Peyer's patch (tissue), 4 donors: ENCODE data around the gene P2RY8. TPM values are rescaled to one million over a fixed set of nuclear protein-coding genes. Genes with fewer than 3 reads are reported as not detected.

Experiments
- DNase-seq, 3 donors: peaks; one replicate each; pipeline ENCODE4 v3.0.0-alpha.2; 2017 to 2019
- H3K27ac ChIP-seq, 4 donors: fragments of 200-600 bp; sonication (generic); one replicate each; pipeline ENCODE4 v1.5.1; 2016 to 2019
- H3K27me3 ChIP-seq, 2 donors: fragments of 200-600 bp; sonication (generic); one replicate each; pipeline ENCODE4 v1.5.1; 2019
- H3K36me3 ChIP-seq, 3 donors: fragments of 200-600 bp; sonication (generic); one replicate each; pipeline ENCODE4 v1.5.1; 2016 to 2019
- H3K4me1 ChIP-seq, 4 donors: fragments of 200-600 bp; sonication (generic); one replicate each; pipeline ENCODE4 v1.5.1; 2016 to 2019
- H3K4me3 ChIP-seq, 4 donors: fragments of 200-600 bp; sonication (generic); 1 replicate in 3 of 4; 2 replicates in 1 of 4; pipeline ENCODE4 v1.5.1; 2016 to 2019; ENCODE audit warnings: mild to moderate bottlenecking in 1 of 4
- H3K9me3 ChIP-seq, 4 donors: fragments of 200-600 bp; sonication (generic); one replicate each; pipeline ENCODE4 v1.5.1; 2016 to 2019; ENCODE audit warnings: mild to moderate bottlenecking in 1 of 4
- POLR2A ChIP-seq, 2 donors: fragments of 450-650 bp; IDR thresholded peaks; one replicate each; pipeline ENCODE4 v1.5.1; 2017; ENCODE audit warnings: antibody characterized with exemption in 2 of 2, mild to moderate bottlenecking in 2 of 2, moderate library complexity in 2 of 2
- total RNA-seq, 4 donors: library from RNA; depleted of rRNA; stranded (reverse); fragments of >200 nt; gene quantifications; one replicate each; pipeline ENCODE4 v1.1.0, GENCODE V29; 2016
- TF ChIP-seq, protein P1 (sequence below), 6 experiments: fragments of 450-650 bp in 4 of 6; fragments of 200-600 bp in 2 of 6; sonication (generic) in 1 of 6; IDR thresholded peaks; one replicate each; pipeline ENCODE4 v1.5.1; 2017 to 2019; ENCODE audit warnings: antibody characterized with exemption in 6 of 6, mild to moderate bottlenecking in 3 of 6, moderate library complexity in 1 of 6

Gene P2RY8
- total RNA-seq, 4 donors from 2014 or later, result 0.35 to 5.8 (median 1.2) TPM

DNA sequence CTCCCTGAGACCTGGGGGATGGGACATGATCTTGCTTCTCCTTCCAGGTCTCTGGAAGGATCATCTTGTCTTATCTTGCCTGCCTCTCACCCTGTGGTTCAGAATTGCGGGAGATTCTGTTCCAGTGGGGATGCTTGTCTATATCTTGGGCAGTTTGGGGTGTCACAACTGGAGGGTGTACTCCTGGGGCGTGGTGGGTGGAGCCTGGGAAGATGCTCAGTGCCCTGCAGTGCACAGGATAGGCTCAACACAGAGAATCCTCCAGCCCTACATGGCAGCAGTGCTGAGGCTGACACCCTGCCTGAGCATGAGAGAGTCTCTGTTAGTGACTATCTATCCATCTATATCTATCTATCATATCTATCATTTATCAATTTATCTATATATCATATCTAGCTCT, 7.7 kb downstream of the P2RY8 start:
- Histone ChIP-seq H3K36me3 (no peaks in the 10 kb centered on the region), H3K4me1 (peaks cover 0 to under 1% (median 0%) of the 10 kb centered on the region in 4 donors), H3K4me3 (no peak overlapping the region), H3K27me3 (no peaks in the 10 kb centered on the region), H3K27ac (no peak overlapping the region), H3K9me3 (no peaks in the 10 kb centered on the region)
- TF ChIP-seq POLR2A (IDR thresholded peaks at IDR 0.05), result no peak
- no peak for DNase-seq

DNA sequence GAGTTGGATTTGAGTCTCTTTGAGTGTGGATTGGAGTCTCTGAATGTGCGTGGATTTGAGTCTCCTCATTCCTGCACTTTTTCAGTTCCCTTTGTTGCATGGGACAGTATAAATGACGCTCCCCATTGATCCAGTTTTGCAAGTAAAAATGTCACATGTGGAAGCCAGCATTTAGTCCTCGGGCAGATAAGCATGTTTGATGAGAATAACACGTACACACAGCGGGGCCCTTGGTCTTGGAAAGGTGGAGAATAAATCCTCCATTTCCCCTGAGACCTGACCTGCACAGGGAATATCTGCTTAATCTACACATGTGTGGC, 8.1 kb downstream of the P2RY8 start:
- Histone ChIP-seq H3K4me3 (no peak overlapping the region), H3K27ac (no peak overlapping the region), H3K36me3 (no peaks in the 10 kb centered on the region), H3K9me3 (no peaks in the 10 kb centered on the region), H3K27me3 (no peaks in the 10 kb centered on the region), H3K4me1 (no peaks in the 10 kb centered on the region)
- no peak for DNase-seq
- TF ChIP-seq, protein P1, sequence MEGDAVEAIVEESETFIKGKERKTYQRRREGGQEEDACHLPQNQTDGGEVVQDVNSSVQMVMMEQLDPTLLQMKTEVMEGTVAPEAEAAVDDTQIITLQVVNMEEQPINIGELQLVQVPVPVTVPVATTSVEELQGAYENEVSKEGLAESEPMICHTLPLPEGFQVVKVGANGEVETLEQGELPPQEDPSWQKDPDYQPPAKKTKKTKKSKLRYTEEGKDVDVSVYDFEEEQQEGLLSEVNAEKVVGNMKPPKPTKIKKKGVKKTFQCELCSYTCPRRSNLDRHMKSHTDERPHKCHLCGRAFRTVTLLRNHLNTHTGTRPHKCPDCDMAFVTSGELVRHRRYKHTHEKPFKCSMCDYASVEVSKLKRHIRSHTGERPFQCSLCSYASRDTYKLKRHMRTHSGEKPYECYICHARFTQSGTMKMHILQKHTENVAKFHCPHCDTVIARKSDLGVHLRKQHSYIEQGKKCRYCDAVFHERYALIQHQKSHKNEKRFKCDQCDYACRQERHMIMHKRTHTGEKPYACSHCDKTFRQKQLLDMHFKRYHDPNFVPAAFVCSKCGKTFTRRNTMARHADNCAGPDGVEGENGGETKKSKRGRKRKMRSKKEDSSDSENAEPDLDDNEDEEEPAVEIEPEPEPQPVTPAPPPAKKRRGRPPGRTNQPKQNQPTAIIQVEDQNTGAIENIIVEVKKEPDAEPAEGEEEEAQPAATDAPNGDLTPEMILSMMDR (IDR thresholded peaks at IDR 0.05), result no peak
- TF ChIP-seq POLR2A (IDR thresholded peaks at IDR 0.05), result no peak

DNA sequence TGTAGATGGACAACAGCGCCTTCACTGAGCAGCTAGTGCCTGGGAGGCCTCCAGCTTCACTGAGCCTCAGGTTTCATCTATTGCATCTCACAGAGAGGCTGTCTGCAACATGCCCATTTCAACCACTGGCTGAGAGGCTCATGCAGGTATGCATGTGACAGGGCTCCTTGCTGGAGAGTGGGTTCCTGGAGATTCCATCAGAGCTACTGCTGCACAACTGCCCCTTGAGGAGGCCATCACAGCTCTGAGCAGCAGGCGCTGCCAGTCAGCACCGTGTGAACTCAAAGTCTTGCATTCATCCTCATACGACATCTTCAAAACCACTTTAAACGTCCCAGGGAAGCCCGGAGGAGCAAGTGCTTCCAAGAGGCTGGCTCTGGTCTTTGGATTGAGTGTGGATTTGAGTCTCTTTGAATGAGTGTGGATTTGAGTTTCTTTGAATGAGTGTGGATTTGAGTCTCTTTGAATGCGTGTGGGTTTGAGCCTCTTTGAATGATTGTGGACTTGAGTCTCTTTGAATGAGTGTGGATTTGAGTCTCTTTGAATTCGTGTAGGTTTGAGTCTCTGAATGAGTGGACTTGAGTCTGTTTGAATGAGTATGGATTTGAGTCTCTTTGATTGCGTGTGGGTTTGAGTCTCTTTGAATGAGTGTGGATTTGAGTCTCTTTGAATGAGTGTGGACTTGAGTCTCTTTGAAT, 8.7 kb downstream of the P2RY8 start:
- Histone ChIP-seq H3K27ac (no peak overlapping the region), H3K27me3 (no peaks in the 10 kb centered on the region), H3K9me3 (no peaks in the 10 kb centered on the region), H3K4me1 (no peaks in the 10 kb centered on the region), H3K36me3 (no peaks in the 10 kb centered on the region), H3K4me3 (no peak overlapping the region)
- DNase-seq, result no peak
- TF ChIP-seq POLR2A (IDR thresholded peaks at IDR 0.05), result no peak
- TF ChIP-seq, protein P1 (IDR thresholded peaks at IDR 0.05), result no peak

DNA sequence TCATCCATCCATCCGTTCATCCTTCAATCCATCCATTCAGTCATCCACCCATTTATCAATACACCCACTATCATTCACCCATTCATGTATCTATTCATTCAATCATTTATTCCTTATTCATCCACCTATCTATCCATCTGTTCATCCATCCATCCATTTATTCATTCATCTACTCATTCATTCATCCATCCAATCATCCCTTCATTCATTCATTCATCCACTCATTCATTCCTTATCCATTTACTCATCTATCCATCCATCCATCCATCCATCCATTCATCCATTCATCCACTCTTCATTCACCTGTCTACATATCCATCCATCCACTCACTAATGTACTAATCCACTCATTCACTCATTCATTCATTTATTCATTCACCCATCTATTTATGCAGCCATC, 9.5 kb downstream of the P2RY8 start:
- Histone ChIP-seq H3K27me3 (no peaks in the 10 kb centered on the region), H3K36me3 (no peaks in the 10 kb centered on the region), H3K9me3 (no peaks in the 10 kb centered on the region), H3K4me3 (no peak overlapping the region), H3K27ac (no peak overlapping the region), H3K4me1 (no peaks in the 10 kb centered on the region)
- TF ChIP-seq, protein P1 (IDR thresholded peaks at IDR 0.05), result no peak
- TF ChIP-seq POLR2A (IDR thresholded peaks at IDR 0.05), result no peak
- no peak for DNase-seq

DNA sequence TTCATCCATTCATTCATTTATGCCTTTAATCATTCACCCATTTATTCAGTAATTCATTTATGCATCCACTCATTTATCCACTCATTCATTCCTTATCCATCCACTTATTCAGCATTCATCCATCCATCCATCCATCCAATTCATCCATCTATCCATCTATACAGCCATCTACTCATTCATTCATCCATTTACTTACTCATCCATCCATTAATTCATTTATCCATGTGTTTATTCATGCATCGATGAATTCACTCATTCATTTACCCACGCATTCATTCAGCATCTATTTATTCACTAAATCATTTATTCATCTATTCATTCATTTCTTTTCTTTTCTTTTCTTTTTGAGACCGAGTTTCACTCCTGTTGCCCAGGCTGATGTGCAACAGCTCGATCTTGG, 10.4 kb downstream of the P2RY8 start:
- Histone ChIP-seq H3K27ac (no peak overlapping the region), H3K9me3 (no peaks in the 10 kb centered on the region), H3K4me3 (no peak overlapping the region), H3K27me3 (no peaks in the 10 kb centered on the region), H3K36me3 (no peaks in the 10 kb centered on the region), H3K4me1 (no peaks in the 10 kb centered on the region)
- no peak for TF ChIP-seq POLR2A (IDR thresholded peaks at IDR 0.05)
- TF ChIP-seq, protein P1 (IDR thresholded peaks at IDR 0.05), result no peak
- DNase-seq, result no peak

DNA sequence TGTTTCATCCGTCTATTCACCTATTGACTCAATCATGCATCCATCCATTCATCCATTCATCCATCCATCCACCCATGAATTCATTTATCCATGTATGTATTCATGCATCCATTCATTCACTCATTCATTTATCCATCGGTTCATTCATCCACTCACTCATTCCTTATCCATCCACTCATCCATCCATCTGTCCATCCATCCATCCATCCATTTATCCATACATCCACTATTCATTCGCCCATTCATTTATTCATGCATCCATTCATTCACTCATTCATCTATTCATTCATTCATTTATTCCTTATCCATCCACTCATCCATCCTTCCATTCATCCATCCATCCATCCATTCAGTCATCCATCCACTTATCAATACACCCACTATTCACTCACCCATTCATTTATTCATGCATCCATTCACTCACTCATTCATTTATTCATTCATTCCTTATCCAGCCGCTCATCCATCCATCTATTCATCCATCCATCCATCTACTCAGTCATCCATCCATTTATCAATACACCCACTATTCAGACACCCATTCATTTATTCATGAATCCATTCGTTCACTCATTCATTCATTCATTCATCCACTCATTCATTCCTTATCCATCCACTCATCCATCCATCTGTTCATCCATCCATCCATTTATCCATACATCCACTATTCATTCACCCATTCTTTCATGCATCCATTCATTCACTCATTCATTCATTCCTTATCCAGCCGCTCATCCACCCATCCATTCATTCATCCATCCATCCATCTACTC, 11.2 kb downstream of the P2RY8 start:
- DNase-seq, result no peak
- Histone ChIP-seq H3K27me3 (no peaks in the 10 kb centered on the region), H3K27ac (no peak overlapping the region), H3K9me3 (no peaks in the 10 kb centered on the region), H3K4me3 (no peak overlapping the region), H3K36me3 (no peaks in the 10 kb centered on the region), H3K4me1 (no peaks in the 10 kb centered on the region)
- no peak for TF ChIP-seq POLR2A (IDR thresholded peaks at IDR 0.05)
- TF ChIP-seq, protein P1 (IDR thresholded peaks at IDR 0.05), result no peak
